ENCODE data around the gene DHX9. TPM values are rescaled to one million over a fixed set of nuclear protein-coding genes. Genes with fewer than 3 reads are reported as not detected.

Gene DHX9
- total RNA-seq, 1 experiment from 2014 or later: 220 TPM

- no peak overlapping the region for H3K9ac ChIP-seq (ENCODE audit: low read length)
- no TSS peak for BruUV-seq (replicated peaks)
- H3K4me2 ChIP-seq (ENCODE audit: low read length): no peak overlapping the region
- ChIA-PET POLR2A (no interaction called here), RAD21 (ENCODE audit: low non-redundant PET in 1 of 2, low total read pairs in 2 of 2, uncharacterized antibody in 2 of 2, unreplicated experiment in 2 of 2) (no interaction called here), CTCF (interaction anchor here (1.3 to 1.6 kb wide), 3 partner anchors 9 to 10 kb away, joined by 3 to 5 read pairs (median 5); no protein-coding TSS in a partner anchor)
- H3K27me3 ChIP-seq (ENCODE audit: insufficient read depth, low read length): peaks cover 10% of the 10 kb centered on the region
- no peak overlapping the region for H3K27ac ChIP-seq (ENCODE audit: low read depth, low read length)
- no peak overlapping the region for H3K4me3 ChIP-seq (replicated peaks in 1 of 2; ENCODE audit: low read depth in 1 of 2, low read length in 2 of 2)
- no peaks in the 10 kb centered on the region for H4K20me1 ChIP-seq (ENCODE audit: insufficient read depth)
- intact Hi-C loops (cut with micrococcal nuclease): no loop called here
- TF ChIP-seq JUND (IDR thresholded peaks at IDR 0.05) (no peak), SP1 (IDR thresholded peaks at IDR 0.05; ENCODE audit: low read depth) (no peak), EGR1 (IDR thresholded peaks at IDR 0.05; ENCODE audit: low read depth) (no peak), SIN3A (IDR thresholded peaks at IDR 0.05; ENCODE audit: low read depth) (no peak), ZBTB33 (IDR thresholded peaks at IDR 0.05; ENCODE audit: extremely low read depth, insufficient replicate concordance, low read length) (no peak), YY1 (IDR thresholded peaks at IDR 0.05; ENCODE audit: extremely low read depth, insufficient replicate concordance, low read depth, low read length) (no peak), ZNF274 (IDR thresholded peaks at IDR 0.05; ENCODE audit: low read depth, low read length) (no peak)
- TF ChIP-seq, protein P1, sequence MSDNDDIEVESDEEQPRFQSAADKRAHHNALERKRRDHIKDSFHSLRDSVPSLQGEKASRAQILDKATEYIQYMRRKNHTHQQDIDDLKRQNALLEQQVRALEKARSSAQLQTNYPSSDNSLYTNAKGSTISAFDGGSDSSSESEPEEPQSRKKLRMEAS (IDR thresholded peaks at IDR 0.05): no peak
- no peaks in the 10 kb centered on the region for H3K9me3 ChIP-seq (ENCODE audit: control insufficient read depth in 1 of 2, insufficient read depth in 1 of 2, low read depth in 1 of 2, low read length in 2 of 2)
- DNase-seq (ENCODE audit: low read depth, low spot score) (no peak), ATAC-seq (no peak)
- H3K9me2 ChIP-seq (ENCODE audit: insufficient read depth): no peaks in the 10 kb centered on the region
- H3K4me1 ChIP-seq (ENCODE audit: control insufficient read depth in 1 of 2, insufficient read depth in 2 of 2, low read length in 2 of 2): no peaks in the 10 kb centered on the region
- no peaks in the 10 kb centered on the region for H3K79me2 ChIP-seq (ENCODE audit: insufficient read depth, low read length)
- no peak overlapping the region for H2AFZ ChIP-seq (ENCODE audit: low read depth, low read length, poor library complexity, severe bottlenecking)
- no peaks in the 10 kb centered on the region for H3K36me3 ChIP-seq (ENCODE audit: control insufficient read depth in 1 of 2, insufficient read depth in 2 of 2, low read length in 2 of 2)
These were observed 47.6 kb upstream of the DHX9 start for GRCh38 chr1:182791281-182792179.

All from HCT116 (cell line).